ENCODE results near the gene ADIPOR2. TPM values are rescaled to one million over a fixed set of nuclear protein-coding genes. Genes with fewer than 3 reads are reported as not detected.

Gene ADIPOR2
- total and polyA plus RNA-seq, 2 donors (not counting 1 experiment from before 2014, with no cell fraction given), result 9.2 to 35.9 TPM

DNA sequence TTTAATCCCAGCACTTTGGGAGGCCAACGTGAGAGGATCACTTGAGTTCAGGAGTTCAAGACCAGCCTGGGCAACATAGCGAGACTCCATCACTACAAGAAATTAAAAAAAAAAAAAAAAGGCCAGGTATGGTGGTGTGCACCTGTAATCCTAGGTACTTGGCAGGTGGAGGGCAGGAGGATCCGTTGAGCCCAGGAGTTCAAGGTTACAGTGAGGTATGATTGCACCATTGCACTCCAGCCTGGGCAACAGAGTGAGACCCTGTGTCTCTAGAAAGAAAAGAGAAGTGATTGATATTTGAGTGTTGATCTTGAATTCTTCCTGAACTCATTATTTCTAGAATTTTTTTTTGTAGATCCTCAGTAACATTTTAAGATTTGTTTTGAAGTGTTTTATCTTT lies 59.4 kb downstream of the ADIPOR2 start:
- Histone ChIP-seq H2AFZ (ENCODE audit: insufficient read depth, low read depth, low read length, poor library complexity, severe bottlenecking) (no peak overlapping the region), H3K9ac (ENCODE audit: low read length) (no peak overlapping the region), H3K4me1 (ENCODE audit: control insufficient read depth in 2 of 2, insufficient read depth in 2 of 2, low read length in 2 of 2) (peaks cover 0 to 6% of the 10 kb centered on the region in 2 donors), H3K36me3 (replicated peaks in 1 of 2; ENCODE audit: control extremely low read depth in 1 of 2, control insufficient read depth in 1 of 2, extremely low read depth in 1 of 2, insufficient read depth in 2 of 2, low read length in 1 of 2) (peaks cover 2 to 7% of the 10 kb centered on the region in 2 experiments), H3K27me3 (replicated peaks in 1 of 4; ENCODE audit: control extremely low read depth in 1 of 4, control insufficient read depth in 3 of 4, insufficient read depth in 4 of 4, low read length in 3 of 4) (no peaks in the 10 kb centered on the region), H3K9me3 (ENCODE audit: control extremely low read depth in 1 of 3, control insufficient read depth in 2 of 3, insufficient read depth in 1 of 3, low read length in 2 of 3) (peaks cover 3 to 14% (median 9%) of the 10 kb centered on the region in 3 donors), H3K4me3 (ENCODE audit: control extremely low read depth in 1 of 5, extremely low read depth in 1 of 5, insufficient read depth in 1 of 5, low read depth in 2 of 5, low read length in 4 of 5) (no peak overlapping the region), H4K20me1 (ENCODE audit: control insufficient read depth, insufficient read depth, low read length, poor library complexity, severe bottlenecking) (peaks cover 22% of the 10 kb centered on the region), H3K27ac (ENCODE audit: low read length in 2 of 2) (no peak overlapping the region), H3K79me2 (ENCODE audit: control insufficient read depth, insufficient read depth, low read length) (peaks cover 69% of the 10 kb centered on the region), H3K4me2 (replicated peaks; ENCODE audit: low read depth, low read length, poor library complexity, severe bottlenecking) (no peak overlapping the region)
- 100% methylated on average over 1 of the region's 3 CpGs for WGBS (ENCODE audit: insufficient coverage)
- Mint-ChIP-seq H3K4me1 (peaks cover 34% of the 10 kb centered on the region), H3K9me3 (ENCODE audit: insufficient read depth) (peaks cover 8% of the 10 kb centered on the region), H3K4me3 (no peak overlapping the region), H3K27me3 (no peaks in the 10 kb centered on the region), H3K27ac (no peak overlapping the region)
- DNase-seq (no peak), ATAC-seq (ENCODE audit: low read depth) (no peak)
- intact Hi-C loops (cut with micrococcal nuclease), result no loop called here
- CTCF ChIA-PET, result interaction anchor here (1.0 kb wide), 1 partner anchor 59 kb away, joined by 3 read pairs; the partner anchor contains the start of gene ADIPOR2
- no peak for TF ChIP-seq EZH2 (IDR thresholded peaks at IDR 0.05; ENCODE audit: borderline replicate concordance, insufficient read depth, low read depth, low read length, poor library complexity, severe bottlenecking)
- TF ChIP-seq, protein P1, sequence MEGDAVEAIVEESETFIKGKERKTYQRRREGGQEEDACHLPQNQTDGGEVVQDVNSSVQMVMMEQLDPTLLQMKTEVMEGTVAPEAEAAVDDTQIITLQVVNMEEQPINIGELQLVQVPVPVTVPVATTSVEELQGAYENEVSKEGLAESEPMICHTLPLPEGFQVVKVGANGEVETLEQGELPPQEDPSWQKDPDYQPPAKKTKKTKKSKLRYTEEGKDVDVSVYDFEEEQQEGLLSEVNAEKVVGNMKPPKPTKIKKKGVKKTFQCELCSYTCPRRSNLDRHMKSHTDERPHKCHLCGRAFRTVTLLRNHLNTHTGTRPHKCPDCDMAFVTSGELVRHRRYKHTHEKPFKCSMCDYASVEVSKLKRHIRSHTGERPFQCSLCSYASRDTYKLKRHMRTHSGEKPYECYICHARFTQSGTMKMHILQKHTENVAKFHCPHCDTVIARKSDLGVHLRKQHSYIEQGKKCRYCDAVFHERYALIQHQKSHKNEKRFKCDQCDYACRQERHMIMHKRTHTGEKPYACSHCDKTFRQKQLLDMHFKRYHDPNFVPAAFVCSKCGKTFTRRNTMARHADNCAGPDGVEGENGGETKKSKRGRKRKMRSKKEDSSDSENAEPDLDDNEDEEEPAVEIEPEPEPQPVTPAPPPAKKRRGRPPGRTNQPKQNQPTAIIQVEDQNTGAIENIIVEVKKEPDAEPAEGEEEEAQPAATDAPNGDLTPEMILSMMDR (IDR thresholded peaks at IDR 0.05), result no peak
- POLR2A ChIA-PET, result no interaction called here

DNA sequence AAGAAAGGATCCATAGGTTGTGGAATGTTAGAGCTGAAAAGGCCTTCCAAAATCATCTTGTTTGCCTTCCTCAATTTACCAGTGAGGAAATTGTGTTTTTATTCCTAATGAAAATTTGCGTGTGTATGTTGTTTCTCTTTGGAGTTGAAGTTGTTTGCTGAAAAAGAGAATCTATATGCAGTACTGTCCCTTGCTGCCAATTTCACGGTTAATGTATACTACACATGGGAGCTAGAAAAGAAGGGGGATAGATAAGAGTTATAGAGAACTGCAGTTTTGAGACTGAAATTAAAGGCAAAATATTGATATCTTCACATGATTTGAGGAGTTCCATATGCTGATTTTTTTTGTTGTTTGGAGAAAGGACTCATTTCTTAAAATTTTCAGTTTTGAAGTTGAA lies 67.5 kb downstream of the ADIPOR2 start:
- no peak for TF ChIP-seq EZH2 (IDR thresholded peaks at IDR 0.05; ENCODE audit: borderline replicate concordance, insufficient read depth, low read depth, low read length, poor library complexity, severe bottlenecking)
- TF ChIP-seq, protein P1 (IDR thresholded peaks at IDR 0.05), result no peak
- Histone ChIP-seq H3K4me2 (replicated peaks; ENCODE audit: low read depth, low read length, poor library complexity, severe bottlenecking) (no peak overlapping the region), H3K9me3 (ENCODE audit: control extremely low read depth in 1 of 3, control insufficient read depth in 2 of 3, insufficient read depth in 1 of 3, low read length in 2 of 3) (no peaks in the 10 kb centered on the region), H3K27ac (ENCODE audit: low read length in 2 of 2) (no peak overlapping the region), H2AFZ (ENCODE audit: insufficient read depth, low read depth, low read length, poor library complexity, severe bottlenecking) (no peak overlapping the region), H4K20me1 (ENCODE audit: control insufficient read depth, insufficient read depth, low read length, poor library complexity, severe bottlenecking) (no peaks in the 10 kb centered on the region), H3K4me1 (ENCODE audit: control insufficient read depth in 2 of 2, insufficient read depth in 2 of 2, low read length in 2 of 2) (no peaks in the 10 kb centered on the region), H3K27me3 (replicated peaks in 1 of 4; ENCODE audit: control extremely low read depth in 1 of 4, control insufficient read depth in 3 of 4, insufficient read depth in 4 of 4, low read length in 3 of 4) (no peaks in the 10 kb centered on the region), H3K9ac (ENCODE audit: low read length) (no peak overlapping the region), H3K79me2 (ENCODE audit: control insufficient read depth, insufficient read depth, low read length) (peaks cover 37% of the 10 kb centered on the region), H3K4me3 (ENCODE audit: control extremely low read depth in 1 of 5, extremely low read depth in 1 of 5, insufficient read depth in 1 of 5, low read depth in 2 of 5, low read length in 4 of 5) (no peak overlapping the region), H3K36me3 (replicated peaks in 1 of 2; ENCODE audit: control extremely low read depth in 1 of 2, control insufficient read depth in 1 of 2, extremely low read depth in 1 of 2, insufficient read depth in 2 of 2, low read length in 1 of 2) (peaks cover 0 to 26% of the 10 kb centered on the region in 2 experiments)
- Mint-ChIP-seq H3K9me3 (ENCODE audit: insufficient read depth) (no peaks in the 10 kb centered on the region), H3K27me3 (no peaks in the 10 kb centered on the region), H3K4me1 (no peaks in the 10 kb centered on the region), H3K27ac (no peak overlapping the region), H3K4me3 (no peak overlapping the region)
- DNase-seq (no peak), ATAC-seq (ENCODE audit: low read depth) (no peak)
- intact Hi-C loops (cut with micrococcal nuclease), result no loop called here
- ChIA-PET CTCF (no interaction called here), POLR2A (no interaction called here)
- 100% methylated on average over 2 of the region's 2 CpGs for WGBS (ENCODE audit: insufficient coverage)

All from B cell (primary cell).